Transverse colon (tissue), 4 donors: ENCODE measurements around the gene RNF215. TPM values are rescaled to one million over a fixed set of nuclear protein-coding genes. Genes with fewer than 3 reads are reported as not detected.
"Not testable (repeated sequence)": the region's sequence is repeated elsewhere in the genome, so short reads cannot be mapped to it uniquely, and the experiment has no call there.

Experiments
- DNase-seq: peaks from one replicate; pipeline ENCODE4 v3.0.0-alpha.2; 2019
- H3K27ac ChIP-seq, 4 donors: fragments of 200-600 bp; sonication (generic); 2 replicates each; pipeline ENCODE4 v1.5.1; 2016 to 2018; ENCODE audit warnings: inconsistent platforms in 4 of 4
- H3K27me3 ChIP-seq: fragments of 200-600 bp; sonication (generic); 2 replicates; pipeline ENCODE4 v1.5.1; 2017; ENCODE audit warnings: inconsistent platforms
- H3K36me3 ChIP-seq, 4 donors: fragments of 200-600 bp; sonication (generic); 2 replicates each; pipeline ENCODE4 v1.5.1; 2017 to 2019; ENCODE audit warnings: inconsistent platforms in 4 of 4
- H3K4me1 ChIP-seq, 4 donors: fragments of 200-600 bp; sonication (generic); 2 replicates each; pipeline ENCODE4 v1.5.1; 2017 to 2020; ENCODE audit warnings: inconsistent platforms in 4 of 4
- H3K4me3 ChIP-seq, 4 donors: fragments of 200-600 bp; sonication (generic); 1 replicate in 1 of 4; 2 replicates in 3 of 4; pipeline versions ENCODE4 v1.5.1 to v1.6.1; 2017 to 2019; ENCODE audit warnings: inconsistent platforms in 4 of 4
- H3K9me3 ChIP-seq, 2 donors: fragments of 200-600 bp; sonication (generic); 2 replicates each; pipeline ENCODE4 v1.5.1; 2017 to 2019; ENCODE audit warnings: inconsistent platforms in 2 of 2
- EP300 ChIP-seq: sonication (generic); formaldehyde crosslinking; IDR thresholded peaks from one replicate; pipeline ENCODE4 v1.6.1; 2017; ENCODE audit warnings: antibody characterized with exemption, low read depth
- POLR2A ChIP-seq: fragments of 450-650 bp; IDR thresholded peaks from one replicate; pipeline ENCODE4 v1.6.1; 2016; ENCODE audit warnings: antibody characterized with exemption, mild to moderate bottlenecking, moderate library complexity
- POLR2AphosphoS5 ChIP-seq, 3 donors: sonication (generic); formaldehyde crosslinking; IDR thresholded peaks; one replicate each; pipeline ENCODE4 v1.6.1; 2016; ENCODE audit warnings: antibody characterized with exemption in 3 of 3
- WGBS, 2 donors: methylation state at CpG; one replicate each; pipeline ENCODE4 v1.1.5; 2018; ENCODE audit warnings: low coverage in 1 of 2; 5-methylcytosine and 5-hydroxymethylcytosine counted together
- in situ Hi-C, 4 donors: fragments of 200-750 bp; cut with MboI; loops; one replicate each; pipeline versions ENCODE4 v1.15.0 to v1.15.1; 2017; ENCODE audit warnings: low sequenced_read_pairs in 3 of 4, low pct_ligation_motif_present in 1 of 4, low pct_unique_long_range_greater_than_20kb in 1 of 4
- intact Hi-C: fragments of 100-400 bp; cut with DNase I; formaldehyde crosslinking; loops from one replicate; pipeline ENCODE4 v1.15.1; 2023; ENCODE audit warnings: low total_unique reads
- total RNA-seq, 4 donors: library from RNA; depleted of rRNA; stranded (reverse); fragments of >200 nt; gene quantifications; one replicate each; pipeline ENCODE4 v1.1.0, GENCODE V29; 2016
- TF ChIP-seq, protein P1 (sequence below), 5 experiments: fragments of 200-600 bp in 3 of 5; fragments of 450-650 bp in 2 of 5; sonication (generic) in 3 of 5; IDR thresholded peaks; 1 replicate in 2 of 5; 2 replicates in 3 of 5; pipeline ENCODE4 v1.5.1; 2016 to 2017; ENCODE audit warnings: antibody characterized with exemption in 5 of 5, inconsistent platforms in 3 of 5, mild to moderate bottlenecking in 2 of 5, moderate library complexity in 1 of 5

The RNF215 gene
- total RNA-seq, 4 donors from 2014 or later = 3.2 to 65.5 (median 9.8) TPM

DNA sequence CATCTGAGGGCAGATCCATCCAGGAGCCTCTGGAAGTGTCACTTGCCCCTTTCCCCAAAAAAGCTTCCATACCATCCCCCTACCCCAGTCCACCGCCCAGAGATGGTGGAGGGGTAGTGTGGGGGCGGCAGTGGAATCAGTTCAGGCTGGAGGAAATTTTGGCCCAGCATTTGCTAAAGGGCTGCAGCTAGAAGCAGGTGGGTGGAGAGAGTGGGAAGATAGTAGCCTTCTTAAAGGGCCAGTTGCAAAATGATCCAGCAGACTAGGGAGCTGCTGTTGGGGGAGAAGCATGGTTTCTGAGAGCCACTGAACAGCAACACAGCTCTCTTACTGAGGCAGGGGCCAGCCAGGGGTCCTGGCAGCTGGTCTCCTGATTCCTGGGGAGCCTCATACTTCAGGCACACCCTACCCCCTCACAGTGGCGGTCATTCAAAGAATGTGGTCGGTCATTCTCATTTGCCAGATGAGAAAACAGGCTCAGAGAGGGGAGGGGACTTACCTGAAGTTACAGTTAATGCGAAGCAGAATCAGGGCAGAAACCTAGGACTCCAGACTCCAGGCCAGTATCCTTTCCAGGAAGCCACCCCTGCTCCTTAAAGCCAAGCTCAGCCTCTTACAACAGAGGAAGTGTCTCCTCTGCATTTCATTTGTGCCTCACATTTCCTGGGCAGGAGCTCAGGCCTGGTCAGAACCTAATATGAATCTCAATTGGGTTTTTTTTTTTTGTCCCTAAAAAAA, 15.0 kb upstream of the RNF215 start:
- DNase-seq = no peak
- WGBS, 2 donors = 71% methylated on average over 5 of the region's 5 CpGs; no CpG with 5 or more reads in 1 of the 2 donors
- no peak overlapping the region for H3K4me3 ChIP-seq
- in situ Hi-C loops = no loop called here
- peaks cover 0 to 15% (median 7%) of the 10 kb centered on the region in 4 donors for H3K4me1 ChIP-seq
- intact Hi-C loops = no loop called here
- no peaks in the 10 kb centered on the region for H3K36me3 ChIP-seq
- TF ChIP-seq EP300 (no peak), POLR2AphosphoS5 (IDR thresholded peaks at IDR 0.05) (no peak), POLR2A (no peak)
- TF ChIP-seq, protein P1, sequence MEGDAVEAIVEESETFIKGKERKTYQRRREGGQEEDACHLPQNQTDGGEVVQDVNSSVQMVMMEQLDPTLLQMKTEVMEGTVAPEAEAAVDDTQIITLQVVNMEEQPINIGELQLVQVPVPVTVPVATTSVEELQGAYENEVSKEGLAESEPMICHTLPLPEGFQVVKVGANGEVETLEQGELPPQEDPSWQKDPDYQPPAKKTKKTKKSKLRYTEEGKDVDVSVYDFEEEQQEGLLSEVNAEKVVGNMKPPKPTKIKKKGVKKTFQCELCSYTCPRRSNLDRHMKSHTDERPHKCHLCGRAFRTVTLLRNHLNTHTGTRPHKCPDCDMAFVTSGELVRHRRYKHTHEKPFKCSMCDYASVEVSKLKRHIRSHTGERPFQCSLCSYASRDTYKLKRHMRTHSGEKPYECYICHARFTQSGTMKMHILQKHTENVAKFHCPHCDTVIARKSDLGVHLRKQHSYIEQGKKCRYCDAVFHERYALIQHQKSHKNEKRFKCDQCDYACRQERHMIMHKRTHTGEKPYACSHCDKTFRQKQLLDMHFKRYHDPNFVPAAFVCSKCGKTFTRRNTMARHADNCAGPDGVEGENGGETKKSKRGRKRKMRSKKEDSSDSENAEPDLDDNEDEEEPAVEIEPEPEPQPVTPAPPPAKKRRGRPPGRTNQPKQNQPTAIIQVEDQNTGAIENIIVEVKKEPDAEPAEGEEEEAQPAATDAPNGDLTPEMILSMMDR (IDR thresholded peaks at IDR 0.05) = no peak
- H3K9me3 ChIP-seq = no peaks in the 10 kb centered on the region
- H3K27ac ChIP-seq = no peak overlapping the region
- H3K27me3 ChIP-seq = peaks cover 13% of the 10 kb centered on the region

DNA sequence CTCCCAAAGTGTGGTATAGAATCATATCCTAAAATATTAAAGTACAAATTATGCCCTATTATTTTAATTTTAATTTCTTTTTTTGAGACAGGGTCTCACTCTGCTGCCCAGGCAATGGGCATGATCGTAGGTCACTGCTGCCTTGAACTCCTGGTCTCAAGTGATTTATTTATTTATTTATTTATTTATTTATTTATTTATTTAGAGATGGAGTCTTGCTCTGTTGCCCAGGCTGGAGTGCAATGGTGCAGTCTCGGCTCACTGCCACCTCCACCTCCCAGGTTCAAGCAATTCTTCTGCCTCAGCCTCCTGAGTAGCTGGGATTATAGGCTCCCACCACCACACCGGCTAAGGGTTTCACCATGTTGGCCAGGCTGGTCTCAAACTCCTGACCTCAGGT, 13.8 kb upstream of the RNF215 start:
- Histone ChIP-seq H3K27me3 (peaks cover 16% of the 10 kb centered on the region), H3K4me1 (peaks cover 3 to 24% (median 17%) of the 10 kb centered on the region in 4 donors)
- DNase-seq, in situ Hi-C loops, H3K36me3 ChIP-seq, H3K27ac ChIP-seq, H3K9me3 ChIP-seq, intact Hi-C loops, H3K4me3 ChIP-seq: not testable (repeated sequence)
- WGBS, 2 donors = 97 to 100% methylated on average over 1 to 3 of the region's 3 CpGs

DNA sequence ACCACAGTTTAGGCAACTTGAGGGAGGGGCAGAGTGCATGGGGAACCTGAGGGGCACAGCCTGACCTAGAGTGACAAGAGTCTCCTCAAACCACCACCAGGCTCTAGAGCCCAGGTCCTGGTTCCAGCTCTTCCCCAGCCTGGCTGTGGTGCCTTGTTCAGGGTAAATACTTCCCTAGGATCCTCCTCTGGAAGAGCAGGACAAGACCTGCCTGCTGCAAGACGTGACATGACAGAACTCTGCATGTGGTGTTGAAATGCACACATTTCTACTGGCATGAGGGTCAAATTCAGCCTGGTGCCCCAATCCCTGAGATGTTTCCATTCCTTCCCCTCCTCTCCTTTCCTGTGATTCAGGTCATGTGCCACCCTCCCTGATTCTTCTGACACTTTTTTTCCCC, 12.9 kb upstream of the RNF215 start:
- H3K27ac ChIP-seq = no peak overlapping the region
- in situ Hi-C loops = no loop called here
- TF ChIP-seq POLR2AphosphoS5 (IDR thresholded peaks at IDR 0.05) = no peak
- TF ChIP-seq POLR2A = no peak
- TF ChIP-seq, protein P1 (IDR thresholded peaks at IDR 0.05) = no peak
- TF ChIP-seq EP300 = no peak
- WGBS, 2 donors = 86 to 100% methylated on average over 1 of the region's 1 CpG
- H3K27me3 ChIP-seq = peaks cover 16% of the 10 kb centered on the region
- H3K36me3 ChIP-seq = no peaks in the 10 kb centered on the region
- no peaks in the 10 kb centered on the region for H3K9me3 ChIP-seq
- intact Hi-C loops = no loop called here
- H3K4me1 ChIP-seq = peaks cover 3 to 24% (median 17%) of the 10 kb centered on the region in 4 donors
- no peak overlapping the region for H3K4me3 ChIP-seq
- no peak for DNase-seq

DNA sequence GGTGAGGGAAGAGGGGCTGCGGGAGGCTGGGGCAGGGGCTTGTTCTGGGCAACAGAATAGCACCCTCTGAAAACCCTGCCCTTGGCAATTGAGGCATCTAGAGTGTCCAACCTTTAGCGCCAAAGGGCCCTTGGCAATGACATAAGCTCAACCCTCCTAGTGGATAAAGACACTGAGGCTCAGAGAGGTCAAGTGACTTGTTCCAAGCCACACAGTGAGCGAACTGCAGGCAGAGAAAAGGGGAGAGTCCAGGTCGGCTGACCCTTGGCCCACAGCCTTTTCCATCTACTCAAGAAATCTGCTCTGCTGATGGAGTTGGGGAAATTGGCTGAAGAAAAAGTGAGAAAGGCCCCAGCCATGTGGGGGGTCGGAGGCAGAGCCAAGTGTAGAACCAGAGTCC, 12.5 kb upstream of the RNF215 start:
- peaks cover 16% of the 10 kb centered on the region for H3K27me3 ChIP-seq
- TF ChIP-seq, protein P1 (IDR thresholded peaks at IDR 0.05) = no peak
- TF ChIP-seq POLR2AphosphoS5 (IDR thresholded peaks at IDR 0.05) = no peak
- no peak for TF ChIP-seq EP300
- no peak for TF ChIP-seq POLR2A
- no peaks in the 10 kb centered on the region for H3K36me3 ChIP-seq
- DNase-seq = no peak
- intact Hi-C loops = no loop called here
- H3K4me3 ChIP-seq = no peak overlapping the region
- no peak overlapping the region for H3K27ac ChIP-seq
- H3K4me1 ChIP-seq = peaks cover 3 to 24% (median 17%) of the 10 kb centered on the region in 4 donors
- H3K9me3 ChIP-seq = no peaks in the 10 kb centered on the region
- WGBS, 2 donors = 84% methylated on average over 5 of the region's 5 CpGs; no CpG with 5 or more reads in 1 of the 2 donors
- in situ Hi-C loops = loop anchor here (10.0 to 25.0 kb wide), 4 partner anchors 88 to 287 kb away; partner anchors contain the start of genes CASTOR1 (in 1 of the 4) and OSM (in 1 of the 4)
